Hair follicular keratinocyte (primary cell): Measurements from ENCODE around the gene UGT1A6. TPM values are rescaled to one million over a fixed set of nuclear protein-coding genes. Genes with fewer than 3 reads are reported as not detected.

ENCODE experiments used
- total RNA-seq: library from RNA; depleted of rRNA; stranded (reverse); fragments of >200 nt; gene quantifications from 2 replicates; pipeline ENCODE4 v1.2.3, GENCODE V29; 2015

The UGT1A6 gene
- 0.38 and 0.78 TPM in 2 replicates for total RNA-seq

GRCh38 chr2:233692648-233693047 lies at the start of gene UGT1A6:
TSS of gene UGT1A6 (plus strand) at chr2:233692890. CDS start at chr2:233693005, 115 bp downstream.

GRCh38 chr2:233671290-233672161 lies 21.2 kb upstream of the UGT1A6 start, which contains the start of gene UGT1A9:
TSS of gene UGT1A9 (plus strand) at chr2:233671898. CDS start at chr2:233671935, 37 bp downstream.

GRCh38 chr2:233681521-233682099 lies 11.1 kb upstream of the UGT1A6 start, which contains the start of gene UGT1A7:
TSS of gene UGT1A7 (plus strand) at chr2:233681901. CDS start at chr2:233681938, 37 bp downstream.

GRCh38 chr2:233712611-233713261 lies 20.0 kb downstream of the UGT1A6 start, which contains the start of gene UGT1A5:
TSS of gene UGT1A5 (plus strand) at chr2:233712907. CDS start at chr2:233712992, 85 bp downstream.

GRCh38 chr2:233718552-233718951 lies 25.9 kb downstream of the UGT1A6 start, which contains the start of gene UGT1A4:
TSS of gene UGT1A4 (plus strand) at chr2:233718736. CDS start at chr2:233718821, 85 bp downstream.

GRCh38 chr2:233728723-233729301 lies 36.1 kb downstream of the UGT1A6 start, which contains the start of gene UGT1A3:
TSS of gene UGT1A3 (plus strand) at chr2:233729042. CDS start at chr2:233729127, 85 bp downstream.

GRCh38 chr2:233760043-233760442 lies 67.4 kb downstream of the UGT1A6 start, which contains the start of gene UGT1A1:
TSS of gene UGT1A1 (plus strand) at chr2:233760270. CDS start at chr2:233760288, 18 bp downstream.

GRCh38 chr2:233778030-233778429 lies 85.3 kb downstream of the UGT1A6 start, which contains the start of gene MROH2A:
TSS of gene MROH2A (plus strand) at chr2:233778330. CDS start at chr2:233779359, 1,029 bp downstream.

Other genes starting within 250 kb of the UGT1A6 start
- 34.1 and 36.2 TPM in 2 replicates for gene USP40, start 126.1 kb upstream of the UGT1A6 start, total RNA-seq
- not detected in 2 replicates for gene UGT1A8, start 75.3 kb upstream of the UGT1A6 start, total RNA-seq
- gene UGT1A10, start 56.4 kb upstream of the UGT1A6 start, total RNA-seq, result not detected in 2 replicates
- gene UGT1A9, start 21.0 kb upstream of the UGT1A6 start, total RNA-seq, result not detected in 2 replicates
- 0.16 and 0.27 TPM in 2 replicates for gene UGT1A7, start 11.0 kb upstream of the UGT1A6 start, total RNA-seq
- not detected in 2 replicates for gene UGT1A5, start 20.0 kb downstream of the UGT1A6 start, total RNA-seq
- not detected in 2 replicates for gene UGT1A4, start 25.8 kb downstream of the UGT1A6 start, total RNA-seq
- not detected in 2 replicates for gene UGT1A3, start 36.2 kb downstream of the UGT1A6 start, total RNA-seq
- not detected in 2 replicates for gene UGT1A1, start 67.4 kb downstream of the UGT1A6 start, total RNA-seq
- 0.38 TPM in 1 of 2 replicates, not detected in the other for gene MROH2A, start 85.4 kb downstream of the UGT1A6 start, total RNA-seq
- 10.9 and 34.3 TPM in 2 replicates for gene HJURP, start 161.6 kb downstream of the UGT1A6 start, total RNA-seq
- not detected in 2 replicates for gene TRPM8, start 224.5 kb downstream of the UGT1A6 start, total RNA-seq